Esophagus squamous epithelium (tissue), 4 donors: ENCODE measurements around the gene TMEM8B.

Source experiments
- CTCF ChIP-seq, 6 experiments: fragments of 450-650 bp in 4 of 6; fragments of 200-600 bp in 2 of 6; sonication (generic) in 2 of 6; IDR thresholded peaks; one replicate each; pipeline ENCODE4 v1.5.1; 2016 to 2019; ENCODE audit warnings: antibody characterized with exemption in 6 of 6, mild to moderate bottlenecking in 4 of 6, moderate library complexity in 4 of 6
- POLR2A ChIP-seq, 4 donors: fragments of 450-650 bp; IDR thresholded peaks; one replicate each; pipeline ENCODE4 v1.6.1; 2017; ENCODE audit warnings: antibody characterized with exemption in 4 of 4, mild to moderate bottlenecking in 4 of 4, moderate library complexity in 3 of 4

GRCh38 chr9:35795695-35796094 is 33.3 kb upstream of the TMEM8B start:
- TF ChIP-seq CTCF (IDR thresholded peaks at IDR 0.05) (no peak), POLR2A (IDR thresholded peaks at IDR 0.05) (no peak)
